ENCODE results near the gene EGF. TPM values are rescaled to one million over a fixed set of nuclear protein-coding genes. Genes with fewer than 3 reads are reported as not detected.

The EGF gene
- total RNA-seq, 1 experiment from 2014 or later: 0.25 TPM

DNA sequence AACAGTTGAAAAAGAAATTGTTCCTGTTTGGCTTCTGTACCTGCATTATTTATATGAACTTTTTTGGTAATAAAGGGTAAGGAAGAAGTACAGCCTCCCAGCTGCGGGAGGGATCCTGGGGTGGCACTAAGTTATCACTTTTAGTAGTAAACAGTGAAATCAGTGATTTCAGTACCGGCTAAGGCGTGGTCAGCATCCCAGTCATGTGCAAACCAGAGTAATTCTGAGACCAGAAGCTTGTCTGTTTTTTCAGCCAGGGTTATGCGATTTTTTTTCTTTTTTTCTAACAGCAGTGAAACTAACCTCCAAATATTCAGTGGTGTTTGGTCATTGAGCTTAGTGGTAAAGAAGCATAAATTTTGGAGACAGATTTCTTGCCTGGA lies 3.3 kb downstream of the EGF start:
- H3K27me3 Mint-ChIP-seq (ENCODE audit: insufficient read depth, unreplicated experiment): no peaks in the 10 kb centered on the region
- DNase-seq: no peak
- BruUV-seq (replicated peaks): no TSS peak
- H3K4me1 Mint-ChIP-seq (ENCODE audit: low read depth, unreplicated experiment): no peaks in the 10 kb centered on the region
- H3K36me3 ChIP-seq (ENCODE audit: control insufficient read depth, insufficient read depth, low read length): no peaks in the 10 kb centered on the region
- ChIA-PET CTCF (no interaction called here), POLR2A (no interaction called here)
- H3K4me1 ChIP-seq: peaks cover 6% of the 10 kb centered on the region; the same call in 1 of the 2 replicates
- no peak overlapping the region for H3K4me3 Mint-ChIP-seq (ENCODE audit: unreplicated experiment)
- H3K27ac Mint-ChIP-seq (ENCODE audit: unreplicated experiment): no peak overlapping the region
- intact Hi-C loops (cut with micrococcal nuclease; ENCODE audit: unreplicated experiment): no loop called here
- no peaks in the 10 kb centered on the region for H3K9me3 ChIP-seq
- TF ChIP-seq, protein P1, sequence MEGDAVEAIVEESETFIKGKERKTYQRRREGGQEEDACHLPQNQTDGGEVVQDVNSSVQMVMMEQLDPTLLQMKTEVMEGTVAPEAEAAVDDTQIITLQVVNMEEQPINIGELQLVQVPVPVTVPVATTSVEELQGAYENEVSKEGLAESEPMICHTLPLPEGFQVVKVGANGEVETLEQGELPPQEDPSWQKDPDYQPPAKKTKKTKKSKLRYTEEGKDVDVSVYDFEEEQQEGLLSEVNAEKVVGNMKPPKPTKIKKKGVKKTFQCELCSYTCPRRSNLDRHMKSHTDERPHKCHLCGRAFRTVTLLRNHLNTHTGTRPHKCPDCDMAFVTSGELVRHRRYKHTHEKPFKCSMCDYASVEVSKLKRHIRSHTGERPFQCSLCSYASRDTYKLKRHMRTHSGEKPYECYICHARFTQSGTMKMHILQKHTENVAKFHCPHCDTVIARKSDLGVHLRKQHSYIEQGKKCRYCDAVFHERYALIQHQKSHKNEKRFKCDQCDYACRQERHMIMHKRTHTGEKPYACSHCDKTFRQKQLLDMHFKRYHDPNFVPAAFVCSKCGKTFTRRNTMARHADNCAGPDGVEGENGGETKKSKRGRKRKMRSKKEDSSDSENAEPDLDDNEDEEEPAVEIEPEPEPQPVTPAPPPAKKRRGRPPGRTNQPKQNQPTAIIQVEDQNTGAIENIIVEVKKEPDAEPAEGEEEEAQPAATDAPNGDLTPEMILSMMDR (IDR thresholded peaks at IDR 0.05; ENCODE audit: insufficient read depth in 1 of 2, low read depth in 1 of 2, low read length in 1 of 2, severe bottlenecking in 1 of 2, unreplicated experiment in 1 of 2): no peak
- no peaks in the 10 kb centered on the region for H3K9me3 Mint-ChIP-seq (ENCODE audit: unreplicated experiment)
- no peaks in the 10 kb centered on the region for H3K27me3 ChIP-seq (replicated peaks; ENCODE audit: control insufficient read depth, insufficient read depth, low read length)
- H3K36me3 Mint-ChIP-seq (ENCODE audit: insufficient read depth, unreplicated experiment): no peaks in the 10 kb centered on the region
- H3K4me3 ChIP-seq (ENCODE audit: low read depth, low read length): no peak overlapping the region

DNA sequence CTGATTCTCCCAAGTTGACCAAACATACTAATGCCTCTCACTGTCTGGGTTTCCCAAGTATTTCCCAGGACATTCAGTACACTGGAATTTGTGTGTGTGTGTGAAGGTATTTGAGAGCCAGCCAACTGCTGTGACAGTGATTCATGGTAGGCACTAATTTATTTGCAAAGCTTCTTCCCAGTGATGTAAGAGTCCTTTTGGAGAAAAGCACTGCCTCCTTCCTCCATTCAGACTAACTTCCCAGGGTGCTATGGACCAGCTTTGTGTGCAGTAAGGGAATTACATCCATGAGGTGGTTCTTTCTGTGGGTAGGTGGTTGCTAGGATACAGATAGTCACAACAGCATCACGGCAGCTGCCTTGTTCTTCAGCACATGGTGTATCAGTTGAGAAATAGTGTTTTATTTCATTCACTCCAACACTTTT lies 8.7 kb downstream of the EGF start:
- Histone ChIP-seq H3K4me3 (ENCODE audit: low read depth, low read length) (no peak overlapping the region), H3K9me3 (no peaks in the 10 kb centered on the region), H3K36me3 (ENCODE audit: control insufficient read depth, insufficient read depth, low read length) (no peaks in the 10 kb centered on the region), H3K4me1 (no peaks in the 10 kb centered on the region), H3K27me3 (replicated peaks; ENCODE audit: control insufficient read depth, insufficient read depth, low read length) (no peaks in the 10 kb centered on the region)
- TF ChIP-seq, protein P1 (IDR thresholded peaks at IDR 0.05; ENCODE audit: insufficient read depth in 1 of 2, low read depth in 1 of 2, low read length in 1 of 2, severe bottlenecking in 1 of 2, unreplicated experiment in 1 of 2): no peak
- POLR2A ChIA-PET: no interaction called here
- no peak overlapping the region for H3K27ac Mint-ChIP-seq (ENCODE audit: unreplicated experiment)
- CTCF ChIA-PET: no interaction called here
- no peaks in the 10 kb centered on the region for H3K4me1 Mint-ChIP-seq (ENCODE audit: low read depth, unreplicated experiment)
- H3K36me3 Mint-ChIP-seq (ENCODE audit: insufficient read depth, unreplicated experiment): no peaks in the 10 kb centered on the region
- H3K4me3 Mint-ChIP-seq (ENCODE audit: unreplicated experiment): no peak overlapping the region
- DNase-seq: no peak
- no peaks in the 10 kb centered on the region for H3K27me3 Mint-ChIP-seq (ENCODE audit: insufficient read depth, unreplicated experiment)
- intact Hi-C loops (cut with micrococcal nuclease; ENCODE audit: unreplicated experiment): no loop called here
- H3K9me3 Mint-ChIP-seq (ENCODE audit: unreplicated experiment): no peaks in the 10 kb centered on the region
- BruUV-seq (replicated peaks): no TSS peak

DNA sequence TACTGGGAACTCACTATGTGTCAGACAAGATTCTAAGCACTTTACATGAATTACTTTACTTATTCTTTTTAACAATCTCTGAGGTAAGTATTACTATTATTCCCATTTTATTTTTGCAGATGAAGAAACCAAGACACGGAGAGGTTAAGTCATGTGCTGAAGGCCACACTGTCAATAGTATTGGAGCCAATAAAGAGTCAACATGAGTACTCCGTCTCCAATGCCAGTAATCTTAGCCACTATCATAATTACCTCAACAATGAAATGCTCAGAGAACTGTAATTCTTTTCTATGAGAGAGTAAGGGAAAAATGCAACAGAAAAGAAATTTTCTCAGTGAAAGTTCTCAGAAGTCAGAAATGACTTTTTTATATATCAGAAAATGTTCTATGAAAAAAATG lies 12.7 kb downstream of the EGF start:
- ChIA-PET POLR2A (no interaction called here), CTCF (no interaction called here)
- no peak for DNase-seq
- Histone ChIP-seq H3K4me3 (ENCODE audit: low read depth, low read length) (no peak overlapping the region), H3K27me3 (replicated peaks; ENCODE audit: control insufficient read depth, insufficient read depth, low read length) (no peaks in the 10 kb centered on the region), H3K4me1 (no peaks in the 10 kb centered on the region), H3K36me3 (ENCODE audit: control insufficient read depth, insufficient read depth, low read length) (no peaks in the 10 kb centered on the region), H3K9me3 (no peaks in the 10 kb centered on the region; the same call in 1 of the 2 replicates)
- Mint-ChIP-seq H3K27ac (ENCODE audit: unreplicated experiment) (no peak overlapping the region), H3K36me3 (ENCODE audit: insufficient read depth, unreplicated experiment) (no peaks in the 10 kb centered on the region), H3K4me1 (ENCODE audit: low read depth, unreplicated experiment) (no peaks in the 10 kb centered on the region), H3K27me3 (ENCODE audit: insufficient read depth, unreplicated experiment) (no peaks in the 10 kb centered on the region), H3K4me3 (ENCODE audit: unreplicated experiment) (no peak overlapping the region), H3K9me3 (ENCODE audit: unreplicated experiment) (no peaks in the 10 kb centered on the region)
- BruUV-seq (replicated peaks): no TSS peak
- intact Hi-C loops (cut with micrococcal nuclease; ENCODE audit: unreplicated experiment): no loop called here
- TF ChIP-seq, protein P1 (IDR thresholded peaks at IDR 0.05; ENCODE audit: insufficient read depth in 1 of 2, low read depth in 1 of 2, low read length in 1 of 2, severe bottlenecking in 1 of 2, unreplicated experiment in 1 of 2): no peak
